ENCODE results near the gene MTRF1.
A peak's percentile ranks its signal among the peaks of the same experiment; 100 is the strongest.

MTRF1 gene, protein sequence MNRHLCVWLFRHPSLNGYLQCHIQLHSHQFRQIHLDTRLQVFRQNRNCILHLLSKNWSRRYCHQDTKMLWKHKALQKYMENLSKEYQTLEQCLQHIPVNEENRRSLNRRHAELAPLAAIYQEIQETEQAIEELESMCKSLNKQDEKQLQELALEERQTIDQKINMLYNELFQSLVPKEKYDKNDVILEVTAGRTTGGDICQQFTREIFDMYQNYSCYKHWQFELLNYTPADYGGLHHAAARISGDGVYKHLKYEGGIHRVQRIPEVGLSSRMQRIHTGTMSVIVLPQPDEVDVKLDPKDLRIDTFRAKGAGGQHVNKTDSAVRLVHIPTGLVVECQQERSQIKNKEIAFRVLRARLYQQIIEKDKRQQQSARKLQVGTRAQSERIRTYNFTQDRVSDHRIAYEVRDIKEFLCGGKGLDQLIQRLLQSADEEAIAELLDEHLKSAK

DNA sequence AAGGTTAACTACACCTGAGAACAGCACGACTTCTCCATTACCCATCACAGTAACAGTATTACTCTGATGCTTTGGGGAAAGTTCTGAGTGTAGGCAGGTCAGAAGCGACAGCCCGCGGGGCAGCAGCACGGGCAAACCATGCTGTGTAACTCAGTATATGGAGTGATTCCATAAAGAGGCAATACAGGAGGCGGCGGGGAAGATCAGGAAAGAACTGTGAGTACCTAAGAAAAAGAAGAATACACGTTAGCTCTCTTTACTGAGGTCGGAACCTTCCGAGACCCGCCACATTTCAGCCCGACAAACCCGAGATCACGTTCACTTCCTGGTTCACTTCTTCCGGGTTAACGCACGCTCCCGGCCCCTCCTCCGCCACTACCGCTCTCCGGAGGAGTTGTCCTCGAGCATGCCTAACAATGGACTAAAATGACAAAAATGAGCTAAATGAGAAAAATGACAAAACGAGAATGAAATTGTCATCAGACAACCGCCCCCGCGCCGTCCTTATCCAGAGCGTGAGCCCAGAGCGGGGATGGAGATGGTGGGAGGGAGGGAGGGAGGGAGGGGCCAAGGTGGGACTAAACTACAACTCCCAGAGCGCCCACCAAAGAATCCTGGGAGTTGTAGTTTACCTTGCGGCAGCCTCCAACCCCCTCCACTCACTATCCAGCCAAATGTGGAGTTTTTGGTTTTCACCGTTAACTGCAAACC lies at the start of gene MTRF1:
TSS of gene MTRF1 (minus strand) at position 316 of the 711 bp plus-strand sequence. CDS start 2,669 bp downstream, outside the sequence.
- DNase-seq, result peak; percentile 92

DNA sequence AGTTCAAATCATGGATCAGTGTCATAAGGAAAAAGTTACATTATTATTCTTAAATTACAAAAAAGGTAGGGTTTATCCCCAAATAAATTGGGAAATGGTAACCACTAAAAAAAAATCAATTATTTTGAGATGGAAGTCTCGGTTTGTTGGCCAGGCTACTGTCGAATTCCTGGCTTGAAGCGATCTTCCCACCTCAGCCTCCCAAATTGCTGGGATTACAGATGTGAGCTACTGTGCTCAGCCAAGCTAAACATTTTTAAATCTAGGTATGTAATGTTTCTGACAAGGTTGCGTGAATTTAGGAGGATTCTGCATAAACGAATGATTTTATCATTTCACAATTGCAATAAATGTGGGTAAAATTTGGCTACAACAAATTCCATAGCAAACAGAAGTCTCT lies 49.7 kb upstream of the MTRF1 start:
- no peak for DNase-seq

- DNase-seq, result no peak
Measured at GRCh38 chr13:41312176-41312500, 48.8 kb upstream of the MTRF1 start.

GRCh38 chr13:41311406-41312175 lies 48.2 kb upstream of the MTRF1 start:
- DNase-seq, result peak; percentile 86

GRCh38 chr13:41310963-41311405 lies 47.6 kb upstream of the MTRF1 start, which contains the start of gene NAA16:
NAA16 (plus strand) TSS chr13:41311267; CDS start chr13:41311529, 262 bp downstream.
- peak; percentile 98 for DNase-seq

DNA sequence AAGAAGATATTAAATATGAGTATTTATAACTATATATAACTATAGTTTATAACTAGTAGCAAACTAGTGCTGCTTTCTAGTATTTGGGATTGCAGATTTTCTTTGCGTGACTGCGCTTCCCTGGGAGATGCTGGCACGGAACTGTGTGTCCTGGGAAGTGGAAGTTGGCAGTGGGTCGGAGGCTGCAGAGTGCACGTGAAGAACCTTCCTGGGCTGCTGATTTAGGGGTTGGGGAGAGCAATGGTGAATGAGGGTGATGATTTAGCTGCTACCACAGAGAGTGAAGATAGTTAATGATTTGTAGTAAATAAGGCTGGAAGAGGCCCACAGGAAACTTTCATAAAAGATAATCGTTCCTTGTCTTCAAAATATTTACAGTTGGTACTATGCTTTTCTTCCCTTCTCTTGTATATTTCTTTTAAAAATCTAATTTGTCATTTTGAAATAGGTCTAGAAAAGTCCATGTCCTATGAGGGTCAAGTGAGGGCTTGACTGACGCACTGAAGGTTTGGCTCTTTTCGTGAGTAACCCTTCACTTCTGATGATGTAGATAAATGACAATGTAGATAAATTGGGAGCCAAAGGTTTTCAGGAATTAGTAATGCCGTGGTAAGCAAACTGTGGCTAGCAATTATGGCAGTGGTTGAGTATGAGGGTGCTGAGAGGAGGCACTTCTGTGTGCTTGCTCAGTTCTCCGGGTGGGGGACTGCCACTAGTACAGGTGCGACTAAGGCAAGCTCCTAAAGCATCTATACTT lies 44.7 kb upstream of the MTRF1 start:
- no peak for DNase-seq

DNA sequence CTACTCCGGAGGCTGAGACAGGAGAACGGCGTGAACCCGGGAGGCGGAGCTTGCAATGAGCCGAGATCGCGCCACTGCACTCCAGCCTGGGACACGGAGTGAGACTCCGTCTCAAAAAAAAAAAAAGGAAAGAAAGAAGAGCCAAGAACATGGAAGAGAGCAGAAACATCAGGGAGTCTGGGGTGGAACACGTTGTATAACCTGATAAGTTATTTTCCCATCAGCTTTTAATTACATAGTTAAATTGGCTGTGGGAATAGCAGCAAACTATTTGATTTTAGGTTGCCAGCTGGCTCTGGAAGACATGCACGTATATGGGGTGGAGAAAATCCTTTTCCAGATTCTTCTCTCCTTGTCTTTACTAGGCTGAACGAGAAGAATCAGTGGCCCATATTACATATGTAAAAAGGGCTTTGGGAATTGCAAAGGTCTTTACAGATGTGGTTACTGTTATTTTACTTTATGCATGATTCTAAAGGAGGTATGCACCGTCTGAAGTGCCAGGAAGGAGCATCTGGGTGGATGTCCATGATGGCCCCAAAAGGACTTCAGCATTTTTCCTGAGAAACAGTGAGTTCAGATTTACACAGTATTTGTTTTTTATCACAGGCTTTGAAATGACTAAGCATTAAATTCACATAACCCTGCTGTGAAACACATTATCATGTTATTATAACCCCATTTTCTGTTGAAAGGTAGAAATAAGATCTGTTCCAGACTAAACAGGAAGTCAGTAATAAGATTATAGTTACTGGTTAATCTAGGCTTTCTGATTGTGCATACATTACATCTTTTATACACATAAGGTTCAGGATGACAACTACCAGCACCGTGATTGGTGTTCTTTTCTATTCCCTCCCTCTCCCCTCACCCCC lies 43.1 kb upstream of the MTRF1 start:
- no peak for DNase-seq

DNA sequence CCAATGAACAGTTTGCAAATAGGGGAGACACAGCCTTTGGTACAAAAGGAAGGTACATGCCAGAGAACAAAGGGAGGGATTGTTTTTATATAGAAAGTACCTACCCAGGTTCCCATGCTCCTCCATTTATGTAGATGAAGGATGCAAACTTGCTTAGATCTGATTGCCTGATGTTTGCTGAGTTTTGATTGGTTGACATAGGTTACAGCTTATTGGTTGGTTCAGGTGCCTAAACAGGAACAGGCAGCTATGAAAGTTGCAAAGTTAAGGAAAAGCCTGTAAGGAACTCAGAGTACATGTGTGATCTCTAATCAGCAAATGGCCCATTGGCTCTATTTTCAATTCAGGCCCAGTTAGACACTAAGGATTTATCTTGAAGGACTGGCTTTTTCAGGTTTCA lies 41.2 kb upstream of the MTRF1 start:
- DNase-seq, result no peak

DNA sequence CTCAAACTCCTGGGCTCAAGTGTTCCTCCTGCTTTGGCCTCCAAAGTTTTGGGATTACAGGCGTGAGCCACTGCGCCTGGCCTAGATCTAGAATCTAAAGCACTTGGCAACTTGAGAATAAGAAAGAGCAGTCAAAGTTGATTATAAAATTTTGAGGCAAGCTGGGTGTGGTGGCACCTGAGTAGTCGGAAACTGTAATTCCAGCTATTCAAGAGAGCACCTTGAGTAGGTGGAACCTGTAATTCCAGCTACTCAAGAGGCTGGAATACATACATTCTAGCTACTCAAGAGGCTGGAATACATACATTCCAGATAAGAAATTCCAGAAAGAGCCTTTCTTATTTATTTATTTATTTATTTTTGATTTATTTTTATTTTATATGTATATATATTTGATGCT lies 39.4 kb upstream of the MTRF1 start:
- no peak for DNase-seq

GRCh38 chr13:41299316-41300094 lies 36.1 kb upstream of the MTRF1 start:
- DNase-seq, result no peak

- no peak for DNase-seq
Measured at GRCh38 chr13:41296879-41297646, 33.7 kb upstream of the MTRF1 start.

DNA sequence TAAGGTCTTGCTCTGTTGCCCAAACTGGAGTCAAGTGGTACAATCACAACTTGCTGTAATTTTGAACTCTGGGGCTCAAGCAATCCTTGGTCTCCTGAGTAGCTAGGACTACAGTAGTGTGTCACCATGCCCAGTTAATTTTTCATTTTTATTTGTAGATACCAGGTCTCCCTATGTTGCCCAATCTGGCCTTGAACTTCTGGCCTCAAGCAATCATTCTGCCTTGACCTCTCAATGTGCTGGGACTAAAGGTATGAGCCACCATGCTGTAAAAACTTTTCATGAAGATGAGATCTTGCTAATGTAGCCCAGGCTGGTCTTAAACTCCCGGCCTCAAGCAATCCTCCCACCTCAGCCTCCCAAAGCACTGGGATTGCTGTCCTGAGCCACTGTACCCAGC lies 32.6 kb upstream of the MTRF1 start:
- no peak for DNase-seq

- no peak for DNase-seq
Measured at GRCh38 chr13:41294914-41295313, 31.5 kb upstream of the MTRF1 start.

- no peak for DNase-seq
Measured at GRCh38 chr13:41293272-41293671, 29.9 kb upstream of the MTRF1 start.

GRCh38 chr13:41291246-41291645 lies 27.9 kb upstream of the MTRF1 start:
- DNase-seq, result no peak

GRCh38 chr13:41289463-41289881 lies 26.1 kb upstream of the MTRF1 start:
- DNase-seq, result no peak

DNA sequence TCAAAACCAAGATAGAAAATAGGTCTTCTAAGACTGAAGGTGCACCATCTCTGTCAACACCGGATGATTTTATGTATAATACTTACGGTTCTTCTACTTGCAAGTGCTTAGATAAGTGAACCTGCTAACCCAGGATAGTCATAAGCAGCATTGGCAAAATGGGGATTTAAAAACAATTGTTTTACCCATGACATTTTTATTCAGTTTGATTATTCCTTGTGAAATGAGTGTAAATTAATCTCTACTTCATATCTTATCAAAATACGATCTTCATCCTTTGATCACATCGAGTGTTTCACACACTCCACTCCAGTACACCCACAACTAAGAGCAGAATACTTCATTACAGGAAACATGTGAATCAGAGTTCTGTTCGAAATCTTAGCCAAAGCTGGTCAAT lies 23.0 kb upstream of the MTRF1 start:
- no peak for DNase-seq

DNA sequence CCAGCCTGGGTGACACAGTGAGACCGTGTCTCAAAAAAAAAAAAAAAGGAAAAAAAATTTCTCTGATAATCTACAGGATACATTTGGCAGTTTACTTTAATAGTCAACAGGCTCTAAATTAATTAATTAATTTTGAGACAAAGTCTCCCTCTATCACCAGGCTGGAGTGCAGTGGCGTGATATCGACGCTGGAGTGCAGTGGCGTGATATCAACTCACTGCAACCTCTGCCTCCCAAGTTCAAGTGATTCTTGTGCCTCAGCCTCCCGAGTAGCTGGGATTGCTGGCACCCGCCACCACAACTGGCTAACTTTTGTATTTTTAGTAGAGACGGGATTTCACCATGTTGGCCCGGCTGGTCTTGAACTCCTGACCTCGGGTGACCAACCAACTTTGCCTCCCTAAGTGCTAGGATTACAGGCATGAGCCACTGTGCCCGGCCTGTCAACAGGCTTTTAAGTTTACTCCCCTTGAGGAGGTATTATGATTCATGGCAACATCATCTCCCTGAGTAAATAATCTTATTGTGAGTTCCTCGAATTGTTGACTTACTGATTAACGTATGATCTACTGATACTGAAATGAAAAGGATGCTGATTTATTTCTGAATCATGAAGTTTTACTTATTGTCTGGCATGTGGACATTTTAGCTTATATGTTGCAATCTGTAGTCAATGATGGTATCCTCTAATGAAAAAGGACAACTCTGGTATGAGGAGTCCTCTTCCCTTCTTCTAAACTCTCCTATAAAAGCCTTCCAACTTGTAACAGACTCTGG lies 21.3 kb upstream of the MTRF1 start:
- no peak for DNase-seq

DNA sequence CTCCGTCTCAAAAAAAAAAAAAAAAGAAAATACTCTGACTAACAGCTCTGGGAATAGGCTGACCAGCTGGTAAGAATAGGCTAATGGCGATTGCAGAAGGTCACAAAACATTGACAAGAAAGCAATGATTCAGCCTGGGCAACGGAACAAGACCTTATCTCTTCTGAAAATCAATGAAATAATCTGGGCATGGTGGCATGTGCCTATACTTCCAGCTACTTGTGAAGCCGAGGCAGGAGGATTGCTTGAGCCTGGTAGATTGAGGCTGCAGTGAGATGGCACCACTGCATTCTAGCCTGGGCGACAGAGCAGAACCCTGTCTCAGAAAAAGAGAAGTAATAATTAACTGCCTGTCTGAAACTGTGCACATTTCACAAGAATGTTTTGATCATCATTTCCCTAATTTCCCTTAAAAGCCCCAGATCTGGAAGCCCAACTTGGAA lies 18.8 kb upstream of the MTRF1 start:
- DNase-seq, result no peak
